WTC11 (cell line): ENCODE data around the gene UNKL.
A peak's percentile ranks its signal among the peaks of the same experiment; 100 is the strongest.

Source experiments
- SP1 ChIP-seq: sonication (generic); formaldehyde crosslinking; conservative IDR thresholded peaks from 2 replicates; pipeline ENCODE4 v1.8.1; 2022; ENCODE audit warnings: missing genetic modification reagents
- TF ChIP-seq, protein P1 (sequence below): fragments of 200-600 bp; IDR thresholded peaks from 2 replicates; pipeline ENCODE4 v1.8.0; 2022; ENCODE audit warnings: antibody characterized with exemption
- TF ChIP-seq, protein P2 (sequence below): sonication (generic); formaldehyde crosslinking; IDR thresholded peaks from 2 replicates; pipeline ENCODE4 v1.8.0; 2022; ENCODE audit warnings: mild to moderate bottlenecking, missing genetic modification reagents
- TF ChIP-seq, protein P3 (sequence below): sonication (generic); formaldehyde crosslinking; IDR thresholded peaks from 2 replicates; pipeline ENCODE4 v1.8.1; 2022; ENCODE audit warnings: low read depth, mild to moderate bottlenecking, moderate library complexity, missing genetic modification reagents, borderline replicate concordance

DNA sequence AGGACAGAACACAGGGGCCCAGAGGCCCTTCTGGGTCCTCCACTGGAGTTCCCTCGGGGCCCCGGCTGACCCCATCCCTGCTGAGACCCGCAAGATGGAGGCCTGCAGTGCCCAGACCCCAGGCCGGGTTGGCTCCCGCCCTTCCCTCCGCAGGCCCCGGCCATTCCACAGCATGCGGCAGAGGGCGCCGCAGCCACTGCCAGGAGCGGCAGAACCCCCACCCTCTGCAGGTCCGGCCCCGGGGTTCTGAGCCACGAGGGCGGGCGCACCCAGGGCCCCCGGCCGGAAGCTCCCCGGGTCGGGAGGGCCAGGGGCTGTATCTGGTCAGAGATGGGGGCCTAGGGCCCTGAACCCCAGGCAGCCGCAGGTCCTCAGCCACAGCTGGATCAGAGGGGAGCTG lies 14.0 kb upstream of the UNKL start:
- TF ChIP-seq, protein P1, sequence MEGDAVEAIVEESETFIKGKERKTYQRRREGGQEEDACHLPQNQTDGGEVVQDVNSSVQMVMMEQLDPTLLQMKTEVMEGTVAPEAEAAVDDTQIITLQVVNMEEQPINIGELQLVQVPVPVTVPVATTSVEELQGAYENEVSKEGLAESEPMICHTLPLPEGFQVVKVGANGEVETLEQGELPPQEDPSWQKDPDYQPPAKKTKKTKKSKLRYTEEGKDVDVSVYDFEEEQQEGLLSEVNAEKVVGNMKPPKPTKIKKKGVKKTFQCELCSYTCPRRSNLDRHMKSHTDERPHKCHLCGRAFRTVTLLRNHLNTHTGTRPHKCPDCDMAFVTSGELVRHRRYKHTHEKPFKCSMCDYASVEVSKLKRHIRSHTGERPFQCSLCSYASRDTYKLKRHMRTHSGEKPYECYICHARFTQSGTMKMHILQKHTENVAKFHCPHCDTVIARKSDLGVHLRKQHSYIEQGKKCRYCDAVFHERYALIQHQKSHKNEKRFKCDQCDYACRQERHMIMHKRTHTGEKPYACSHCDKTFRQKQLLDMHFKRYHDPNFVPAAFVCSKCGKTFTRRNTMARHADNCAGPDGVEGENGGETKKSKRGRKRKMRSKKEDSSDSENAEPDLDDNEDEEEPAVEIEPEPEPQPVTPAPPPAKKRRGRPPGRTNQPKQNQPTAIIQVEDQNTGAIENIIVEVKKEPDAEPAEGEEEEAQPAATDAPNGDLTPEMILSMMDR, result no peak
- TF ChIP-seq SP1 (CRISPR knock-in tag), result no peak
- TF ChIP-seq, protein P2, sequence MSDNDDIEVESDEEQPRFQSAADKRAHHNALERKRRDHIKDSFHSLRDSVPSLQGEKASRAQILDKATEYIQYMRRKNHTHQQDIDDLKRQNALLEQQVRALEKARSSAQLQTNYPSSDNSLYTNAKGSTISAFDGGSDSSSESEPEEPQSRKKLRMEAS, result 0 out of 2 replicates have a peak, but pooled peaks have one; percentile 31
- TF ChIP-seq, protein P3, sequence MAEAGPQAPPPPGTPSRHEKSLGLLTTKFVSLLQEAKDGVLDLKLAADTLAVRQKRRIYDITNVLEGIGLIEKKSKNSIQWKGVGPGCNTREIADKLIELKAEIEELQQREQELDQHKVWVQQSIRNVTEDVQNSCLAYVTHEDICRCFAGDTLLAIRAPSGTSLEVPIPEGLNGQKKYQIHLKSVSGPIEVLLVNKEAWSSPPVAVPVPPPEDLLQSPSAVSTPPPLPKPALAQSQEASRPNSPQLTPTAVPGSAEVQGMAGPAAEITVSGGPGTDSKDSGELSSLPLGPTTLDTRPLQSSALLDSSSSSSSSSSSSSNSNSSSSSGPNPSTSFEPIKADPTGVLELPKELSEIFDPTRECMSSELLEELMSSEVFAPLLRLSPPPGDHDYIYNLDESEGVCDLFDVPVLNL (CRISPR knock-in tag), result no peak
